HAP-1 (cell line): ENCODE measurements around the gene ZNF785.
A peak's percentile ranks its signal among the peaks of the same experiment; 100 is the strongest.

Source experiments
- DNase-seq, 2 experiments: peaks; one replicate each; pipeline ENCODE4 v3.0.0-alpha.2; 2016 to 2020; ENCODE audit warnings: low spot score in 2 of 2
- H3K27me3 ChIP-seq: fragments of 250-450 bp; sonication (Bioruptor Pico); 2 replicates; pipeline ENCODE4 v1.5.1; 2020; ENCODE audit warnings: low read depth, mild to moderate bottlenecking, moderate library complexity
- H3K36me3 ChIP-seq: fragments of 250-450 bp; sonication (Bioruptor Pico); replicated peaks from 2 replicates; pipeline ENCODE4 v1.5.1; 2020; ENCODE audit warnings: mild to moderate bottlenecking
- H3K4me1 ChIP-seq: fragments of 250-450 bp; sonication (Bioruptor Pico); 2 replicates; pipeline ENCODE4 v1.5.1; 2020; ENCODE audit warnings: mild to moderate bottlenecking
- H3K4me3 ChIP-seq: fragments of 250-450 bp; sonication (Bioruptor Pico); 2 replicates; pipeline ENCODE4 v1.5.1; 2020; ENCODE audit warnings: mild to moderate bottlenecking, moderate library complexity
- H3K9me3 ChIP-seq: fragments of 250-450 bp; sonication (Bioruptor Pico); 2 replicates; pipeline ENCODE4 v1.5.1; 2020; ENCODE audit warnings: mild to moderate bottlenecking, moderate library complexity
- in situ Hi-C: fragments of 300-500 bp; cut with MboI; formaldehyde crosslinking; loops from 3 replicates; pipeline ENCODE4 v1.14.3; 2020; ENCODE audit warnings: low sequenced_read_pairs, inconsistent platforms, mixed read lengths

The ZNF785 gene

GRCh38 chr16:30534368-30535105 lies 51.0 kb downstream of the ZNF785 start, which contains the start of gene ZNF747:
Gene ZNF747 (minus strand): TSS chr16:30534858. CDS start chr16:30534679, 179 bp downstream.
- H3K9me3 ChIP-seq = no peaks in the 10 kb centered on the region
- DNase-seq = peak; percentile 76 to 90
- H3K27me3 ChIP-seq = no peaks in the 10 kb centered on the region
- H3K4me3 ChIP-seq = peak within 1 kb of the TSS; percentile 52
- in situ Hi-C loops = no loop called here
- peaks cover 15% of the 10 kb centered on the region for H3K36me3 ChIP-seq
- peaks cover 23% of the 10 kb centered on the region for H3K4me1 ChIP-seq

GRCh38 chr16:30533748-30534367 lies 51.6 kb downstream of the ZNF785 start:
- H3K36me3 ChIP-seq = peaks cover 15% of the 10 kb centered on the region
- H3K4me3 ChIP-seq = peak overlapping the region; percentile 52
- H3K27me3 ChIP-seq = no peaks in the 10 kb centered on the region
- peaks cover 23% of the 10 kb centered on the region for H3K4me1 ChIP-seq
- in situ Hi-C loops = no loop called here
- DNase-seq = peak in 1 of 2 experiments; percentile 42
- no peaks in the 10 kb centered on the region for H3K9me3 ChIP-seq

GRCh38 chr16:30533146-30533522 lies 52.4 kb downstream of the ZNF785 start:
- peak in 1 of 2 experiments; percentile 35 for DNase-seq
- H3K27me3 ChIP-seq = no peaks in the 10 kb centered on the region
- H3K36me3 ChIP-seq = peaks cover 15% of the 10 kb centered on the region
- H3K4me3 ChIP-seq = peak overlapping the region; percentile 52
- peaks cover 23% of the 10 kb centered on the region for H3K4me1 ChIP-seq
- H3K9me3 ChIP-seq = no peaks in the 10 kb centered on the region
- in situ Hi-C loops = no loop called here

- DNase-seq = no peak
- in situ Hi-C loops = no loop called here
- Histone ChIP-seq H3K4me1 (peaks cover 27% of the 10 kb centered on the region), H3K4me3 (no peak overlapping the region), H3K9me3 (no peaks in the 10 kb centered on the region), H3K27me3 (no peaks in the 10 kb centered on the region), H3K36me3 (peaks cover 15% of the 10 kb centered on the region)
Measured at GRCh38 chr16:30532285-30533145, 53.0 kb downstream of the ZNF785 start.
